OCI-LY7 (cell line): ENCODE results near the gene OR2L8.

Source experiments
- EZH2phosphoT487 ChIP-seq: fragments of 200-600 bp; sonication (generic); IDR thresholded peaks from 2 replicates; pipeline ENCODE4 v1.6.1; 2018; ENCODE audit warnings: low read depth, borderline replicate concordance, mild to moderate bottlenecking, mixed run types, antibody characterized with exemption, low read length, moderate library complexity, mixed read lengths
- TF ChIP-seq, protein P1 (sequence below): fragments of 200-600 bp; sonication (generic); conservative IDR thresholded peaks from 2 replicates; pipeline ENCODE4 v1.5.1; 2014; ENCODE audit warnings: mild to moderate bottlenecking, antibody characterized with exemption, low read length, moderate library complexity, mixed read lengths

DNA sequence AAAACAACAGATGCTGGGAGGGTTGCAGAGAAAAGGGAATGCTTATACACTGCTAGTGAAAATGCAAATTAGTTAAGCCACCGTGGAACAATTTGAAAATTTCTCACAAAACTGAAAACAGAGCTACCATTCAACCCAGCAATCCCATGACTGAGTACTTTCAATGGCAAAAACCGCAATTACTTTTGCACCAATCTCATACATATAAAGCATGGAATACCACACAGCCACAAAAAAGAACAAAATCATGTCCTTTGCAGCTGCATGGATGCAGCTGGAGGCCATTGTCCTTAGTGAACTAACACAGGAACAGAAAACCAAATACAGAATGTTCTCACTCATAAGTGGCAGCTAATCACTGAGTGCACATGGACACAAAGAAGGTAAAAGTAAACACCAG is 34.9 kb upstream of the OR2L8 start:
- TF ChIP-seq, protein P1, sequence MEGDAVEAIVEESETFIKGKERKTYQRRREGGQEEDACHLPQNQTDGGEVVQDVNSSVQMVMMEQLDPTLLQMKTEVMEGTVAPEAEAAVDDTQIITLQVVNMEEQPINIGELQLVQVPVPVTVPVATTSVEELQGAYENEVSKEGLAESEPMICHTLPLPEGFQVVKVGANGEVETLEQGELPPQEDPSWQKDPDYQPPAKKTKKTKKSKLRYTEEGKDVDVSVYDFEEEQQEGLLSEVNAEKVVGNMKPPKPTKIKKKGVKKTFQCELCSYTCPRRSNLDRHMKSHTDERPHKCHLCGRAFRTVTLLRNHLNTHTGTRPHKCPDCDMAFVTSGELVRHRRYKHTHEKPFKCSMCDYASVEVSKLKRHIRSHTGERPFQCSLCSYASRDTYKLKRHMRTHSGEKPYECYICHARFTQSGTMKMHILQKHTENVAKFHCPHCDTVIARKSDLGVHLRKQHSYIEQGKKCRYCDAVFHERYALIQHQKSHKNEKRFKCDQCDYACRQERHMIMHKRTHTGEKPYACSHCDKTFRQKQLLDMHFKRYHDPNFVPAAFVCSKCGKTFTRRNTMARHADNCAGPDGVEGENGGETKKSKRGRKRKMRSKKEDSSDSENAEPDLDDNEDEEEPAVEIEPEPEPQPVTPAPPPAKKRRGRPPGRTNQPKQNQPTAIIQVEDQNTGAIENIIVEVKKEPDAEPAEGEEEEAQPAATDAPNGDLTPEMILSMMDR, result no peak
- no peak for TF ChIP-seq EZH2phosphoT487
